GM19239 (cell line): ENCODE measurements around the gene NNAT.
A peak's percentile ranks its signal among the peaks of the same experiment; 100 is the strongest.

Experiments used
- DNase-seq: peaks from one replicate; pipeline ENCODE4 v3.0.0; 2011; ENCODE audit warnings: low spot score; ENCODE audit not compliant: insufficient read length
- FAIRE-seq: peaks from 2 replicates; lab custom pipeline; 2011; peaks lifted over from hg19 to GRCh38; lab: Jason Lieb, UNC

The NNAT gene

GRCh38 chr20:37564016-37564387, 43.0 kb downstream of the NNAT start:
- FAIRE-seq: no peak
- no peak for DNase-seq

DNA sequence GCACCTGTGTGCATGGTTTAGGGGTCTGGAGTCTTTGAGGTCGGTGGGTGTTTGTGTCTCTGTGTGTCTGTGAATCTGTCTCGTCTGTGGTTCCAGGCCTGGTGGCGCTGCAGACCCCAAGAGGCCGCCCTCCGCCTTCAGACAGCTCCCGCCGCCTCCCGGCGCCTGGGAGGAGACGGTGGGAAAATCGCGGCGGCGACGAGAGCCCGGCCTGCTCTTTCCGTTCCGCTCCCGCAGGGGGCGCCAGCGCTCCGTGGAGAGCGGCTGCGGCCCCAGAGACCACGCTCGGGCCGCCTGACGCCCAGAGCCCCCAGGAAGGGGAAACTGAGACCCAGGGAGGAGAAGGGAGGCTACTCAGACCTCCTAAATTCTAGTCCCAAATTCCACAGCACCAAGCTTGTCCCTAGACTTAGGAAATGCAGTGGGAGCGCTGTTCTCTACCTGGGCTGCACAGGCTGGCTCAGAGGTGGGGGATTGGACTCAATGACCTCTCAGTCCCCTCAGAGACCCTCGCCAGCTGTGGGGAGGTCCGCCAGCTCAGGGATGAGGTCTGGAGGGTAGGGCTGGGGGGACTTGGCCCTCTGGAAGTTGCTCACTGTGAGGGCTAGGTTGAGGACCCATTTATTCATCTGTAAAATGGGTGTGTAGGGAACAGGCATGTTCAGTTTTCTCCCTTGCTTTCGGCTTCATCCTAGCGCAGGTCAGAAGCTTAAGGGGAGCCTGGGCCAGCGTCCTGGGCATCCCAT, 43.5 kb downstream of the NNAT start:
- DNase-seq (peak; percentile 61), FAIRE-seq (no peak)

- no peak for FAIRE-seq
- DNase-seq: no peak
Measured at GRCh38 chr20:37565134-37565811, 44.2 kb downstream of the NNAT start.

GRCh38 chr20:37566590-37567330, 45.7 kb downstream of the NNAT start:
- FAIRE-seq: no peak

DNA sequence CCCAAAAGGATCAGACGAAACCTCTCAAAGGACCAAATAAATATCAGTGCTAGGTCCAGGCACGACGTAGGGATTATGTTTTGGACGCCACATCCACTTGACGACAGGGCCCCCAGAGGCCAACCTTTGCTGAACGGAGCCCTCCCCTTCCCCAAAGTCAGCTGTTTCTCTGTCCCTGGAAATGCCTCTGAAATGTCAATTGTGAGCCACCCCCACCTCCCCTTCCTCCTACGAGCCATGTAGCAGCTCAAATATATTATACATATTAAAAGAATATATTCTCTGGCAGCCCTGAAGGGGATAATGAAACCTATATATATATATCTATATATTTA, 46.2 kb downstream of the NNAT start:
- DNase-seq: no peak
- no peak for FAIRE-seq

More at GRCh38 chr20:37566590-37567330, 45.7 kb downstream of the NNAT start:
- no peak for DNase-seq

GRCh38 chr20:37567671-37568588, 46.9 kb downstream of the NNAT start:
- no peak for FAIRE-seq
- DNase-seq: no peak

- FAIRE-seq: no peak
- no peak for DNase-seq
Measured at GRCh38 chr20:37570419-37570818, 49.4 kb downstream of the NNAT start.

GRCh38 chr20:37571033-37571432, 50.0 kb downstream of the NNAT start:
- FAIRE-seq (no peak), DNase-seq (no peak)
